Inflammatory macrophage treated with lipopolysaccharide for 4 hours (primary cell): ENCODE data around the gene FAM53B.

Experiments used
- DNase-seq: peaks from one replicate; pipeline ENCODE4 v3.0.0-alpha.2; 2020

The FAM53B gene

GRCh38 chr10:124707144-124707467, 37.1 kb downstream of the FAM53B start:
- DNase-seq: no peak

DNA sequence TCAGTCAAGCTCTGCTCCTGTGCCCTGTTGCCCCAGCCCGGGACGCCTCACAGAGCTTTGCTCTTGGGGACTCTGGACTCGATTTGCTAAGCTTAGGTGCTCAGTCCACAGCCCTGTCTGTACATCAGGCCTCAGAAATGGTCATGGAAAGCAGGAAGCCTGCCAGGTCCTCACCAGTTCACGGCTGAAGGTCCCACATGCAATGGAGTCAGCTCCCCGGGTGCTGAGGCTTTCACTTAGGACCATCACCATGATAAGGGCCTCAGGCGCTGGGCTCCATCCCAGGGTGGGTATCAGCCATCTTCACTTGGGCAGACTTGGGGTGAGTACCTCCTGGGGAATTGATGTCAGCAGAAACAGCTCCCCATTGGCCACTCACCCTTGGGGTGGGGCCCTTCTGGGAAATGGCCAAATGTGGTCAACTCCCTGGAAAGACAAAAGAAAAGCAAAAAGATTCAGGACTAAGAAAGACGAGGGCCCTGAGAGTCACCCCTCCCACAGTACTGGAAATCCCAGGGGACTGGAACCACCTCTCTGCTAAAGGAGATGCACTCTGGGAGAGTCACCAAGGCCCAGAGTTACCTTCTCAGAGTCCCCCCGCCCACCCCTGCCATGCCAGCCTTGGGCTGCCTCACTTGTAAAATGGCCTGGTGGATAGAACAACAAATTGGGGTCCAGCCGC, 37.6 kb downstream of the FAM53B start:
- DNase-seq: no peak

GRCh38 chr10:124705817-124706461, 38.2 kb downstream of the FAM53B start:
- DNase-seq: no peak

GRCh38 chr10:124705381-124705740, 38.8 kb downstream of the FAM53B start:
- DNase-seq: no peak

DNA sequence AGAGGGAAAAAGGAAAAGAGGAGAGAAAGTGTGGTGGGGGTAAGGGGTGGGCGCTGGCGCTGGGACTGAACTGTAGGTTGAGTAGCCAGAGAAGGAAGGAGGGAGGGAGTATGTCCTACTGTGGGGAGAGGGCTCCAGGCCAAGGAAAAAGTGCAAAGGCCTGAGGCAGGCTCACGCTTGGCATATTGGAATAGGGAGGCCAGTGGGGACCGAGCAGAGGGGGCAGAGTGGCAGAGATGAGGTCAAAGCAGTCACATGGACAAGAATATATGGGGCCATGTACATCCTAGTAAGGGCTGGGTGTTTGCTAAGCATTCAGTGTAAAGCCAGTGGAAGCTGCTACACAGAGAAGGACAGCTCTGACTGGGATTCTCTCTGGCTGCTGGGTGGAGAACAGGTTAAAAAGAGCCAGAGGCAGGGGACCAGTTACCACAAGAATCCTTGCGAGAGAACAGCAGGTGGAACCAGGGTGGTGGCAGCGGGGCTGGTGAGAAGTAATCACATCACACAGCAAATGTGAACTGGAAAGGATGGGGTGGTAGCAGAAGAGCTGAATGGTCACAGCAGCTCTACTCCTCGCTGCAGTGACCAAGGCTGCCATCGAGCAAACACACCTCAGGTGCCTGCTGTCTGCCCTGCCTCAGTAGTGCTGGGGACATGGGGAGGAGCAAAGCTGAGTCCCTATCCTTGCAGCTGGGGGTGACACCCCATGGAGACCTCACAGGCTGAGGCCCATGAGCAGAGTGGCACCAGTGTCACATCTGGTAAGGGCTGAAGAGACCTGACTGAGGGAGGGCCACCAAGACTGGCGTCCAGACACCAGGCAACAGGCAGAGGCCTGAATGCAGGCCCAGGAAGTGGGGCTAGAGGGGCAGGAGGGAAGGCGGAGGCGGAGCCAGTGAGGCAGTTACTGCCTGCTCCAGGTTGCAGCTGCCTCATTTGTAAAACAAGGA, 39.5 kb downstream of the FAM53B start:
- DNase-seq: no peak

DNA sequence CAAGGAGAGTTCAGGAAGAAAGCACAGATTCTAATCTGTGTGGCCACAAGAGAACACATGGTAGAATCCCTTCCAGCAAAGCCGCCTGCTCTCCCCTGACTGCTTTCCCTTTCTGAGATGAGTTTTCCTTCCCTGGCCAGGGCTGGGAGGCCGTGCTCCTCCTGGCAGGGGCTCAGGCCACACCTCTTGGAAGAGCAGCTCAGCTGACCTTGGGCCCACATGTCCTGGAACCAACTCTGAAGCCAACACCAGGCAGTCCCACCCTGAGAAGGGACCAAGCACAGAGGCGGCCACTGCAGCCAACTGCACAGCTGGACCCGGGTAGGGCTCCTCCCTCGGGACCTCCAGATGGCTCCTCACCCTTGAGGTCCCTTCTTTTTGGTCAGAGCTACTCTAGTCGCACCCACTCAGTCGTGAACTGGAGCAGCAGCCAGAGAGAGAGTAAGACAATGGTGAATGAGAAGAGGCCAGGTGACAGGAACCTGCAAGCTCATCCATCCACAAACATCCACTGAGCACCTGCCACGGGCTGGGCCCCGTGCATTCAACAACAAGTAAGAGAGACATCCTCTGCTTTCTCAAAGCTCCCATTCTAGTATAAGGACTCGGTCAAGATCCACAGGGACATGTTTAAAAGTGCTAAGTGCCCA, 40.3 kb downstream of the FAM53B start:
- DNase-seq: no peak

DNA sequence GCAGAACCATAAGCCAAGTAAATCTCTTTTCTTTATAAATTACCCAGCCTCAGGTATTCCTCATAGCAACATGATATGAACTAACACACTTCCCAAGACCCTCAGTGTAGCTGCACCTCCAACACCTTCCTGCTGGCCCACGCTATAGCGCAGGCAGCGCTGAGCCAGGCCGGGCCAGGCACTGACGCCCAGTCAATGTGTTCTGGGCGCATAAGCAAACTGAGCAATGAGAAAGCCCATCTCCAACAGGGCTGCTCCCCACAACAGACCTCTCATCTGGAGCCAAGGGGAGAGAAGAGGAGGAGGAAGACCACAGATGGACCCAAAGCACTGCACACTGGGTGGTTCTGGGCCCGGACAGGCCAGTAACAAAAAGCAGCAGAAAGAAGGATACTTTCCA, 40.8 kb downstream of the FAM53B start:
- no peak for DNase-seq

DNA sequence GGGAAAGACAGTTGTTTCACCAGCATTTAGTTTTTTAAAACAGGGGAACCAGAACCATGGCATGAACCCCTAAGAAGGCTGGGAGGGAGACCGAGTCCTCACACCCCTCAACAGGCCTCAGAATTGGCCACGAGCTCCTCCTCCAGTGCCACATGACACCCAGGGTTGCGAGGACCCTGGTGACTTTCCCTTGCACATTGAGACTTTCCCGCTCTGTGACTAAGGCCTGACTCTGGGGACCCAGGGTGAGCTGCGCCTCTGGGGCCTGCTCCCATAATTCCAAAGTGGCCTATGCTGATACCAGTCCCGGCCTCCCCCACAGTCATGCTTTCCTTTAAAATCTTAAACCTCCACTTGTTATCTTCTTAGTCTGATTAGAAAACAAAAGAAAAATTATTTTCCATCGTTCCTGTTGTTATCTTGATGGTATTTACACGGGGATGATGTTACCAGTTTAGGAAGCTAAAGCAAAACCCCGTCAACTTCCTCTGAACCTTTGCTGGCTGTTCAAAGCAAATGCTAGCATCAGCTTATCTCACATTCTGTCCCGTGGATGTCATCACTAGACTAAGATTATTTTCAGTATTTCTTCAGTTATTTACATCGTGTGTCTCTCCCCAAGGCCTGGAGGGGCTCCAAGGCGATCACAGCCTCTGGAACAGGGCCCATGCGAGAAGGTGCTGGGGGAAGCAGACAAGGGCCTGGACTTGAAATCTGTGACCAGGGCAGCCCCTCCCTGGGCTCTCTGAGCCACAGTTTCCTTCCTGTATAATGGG, 42.1 kb downstream of the FAM53B start:
- peak; percentile 38 for DNase-seq

DNA sequence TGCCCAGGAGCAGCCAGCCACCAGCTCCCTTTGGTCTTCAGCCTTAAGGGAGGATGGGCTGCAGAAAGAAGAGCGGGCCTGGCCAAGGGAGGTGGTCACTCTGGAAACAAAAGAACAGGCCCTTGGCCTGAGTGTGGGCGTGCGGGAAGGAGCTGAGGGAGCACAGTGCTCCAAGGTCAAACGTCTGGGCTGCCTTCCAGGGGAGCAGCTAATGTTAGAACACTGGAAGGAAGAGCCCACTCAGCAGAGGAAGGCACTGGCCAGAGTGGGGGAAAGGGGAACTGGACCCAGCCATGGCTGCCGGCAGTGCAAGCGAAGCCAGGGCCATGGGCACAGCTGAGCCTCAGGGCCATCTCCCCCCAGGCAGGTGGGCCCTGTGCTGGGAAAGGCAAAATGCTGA, 42.7 kb downstream of the FAM53B start:
- peak; percentile 37 for DNase-seq

DNA sequence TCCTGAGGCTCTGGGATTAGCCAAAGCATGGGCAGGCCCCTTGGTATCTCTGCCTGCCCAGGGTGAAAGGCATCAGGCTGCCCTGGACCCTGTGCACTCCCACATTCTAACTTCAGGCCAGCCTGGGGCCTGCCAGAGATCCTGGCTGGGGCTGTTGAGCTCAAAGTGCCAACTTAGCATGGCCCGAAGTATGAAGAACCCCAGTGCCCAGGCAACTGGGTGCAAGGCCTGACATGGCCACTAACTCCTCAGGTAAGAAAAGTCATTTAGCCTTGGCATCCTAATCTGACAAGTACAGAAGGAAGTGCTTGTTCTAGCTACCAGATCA, 43.2 kb downstream of the FAM53B start:
- no peak for DNase-seq

GRCh38 chr10:124700293-124701037, 43.7 kb downstream of the FAM53B start:
- peak; percentile 50 for DNase-seq

GRCh38 chr10:124699471-124700292, 44.5 kb downstream of the FAM53B start:
- no peak for DNase-seq

DNA sequence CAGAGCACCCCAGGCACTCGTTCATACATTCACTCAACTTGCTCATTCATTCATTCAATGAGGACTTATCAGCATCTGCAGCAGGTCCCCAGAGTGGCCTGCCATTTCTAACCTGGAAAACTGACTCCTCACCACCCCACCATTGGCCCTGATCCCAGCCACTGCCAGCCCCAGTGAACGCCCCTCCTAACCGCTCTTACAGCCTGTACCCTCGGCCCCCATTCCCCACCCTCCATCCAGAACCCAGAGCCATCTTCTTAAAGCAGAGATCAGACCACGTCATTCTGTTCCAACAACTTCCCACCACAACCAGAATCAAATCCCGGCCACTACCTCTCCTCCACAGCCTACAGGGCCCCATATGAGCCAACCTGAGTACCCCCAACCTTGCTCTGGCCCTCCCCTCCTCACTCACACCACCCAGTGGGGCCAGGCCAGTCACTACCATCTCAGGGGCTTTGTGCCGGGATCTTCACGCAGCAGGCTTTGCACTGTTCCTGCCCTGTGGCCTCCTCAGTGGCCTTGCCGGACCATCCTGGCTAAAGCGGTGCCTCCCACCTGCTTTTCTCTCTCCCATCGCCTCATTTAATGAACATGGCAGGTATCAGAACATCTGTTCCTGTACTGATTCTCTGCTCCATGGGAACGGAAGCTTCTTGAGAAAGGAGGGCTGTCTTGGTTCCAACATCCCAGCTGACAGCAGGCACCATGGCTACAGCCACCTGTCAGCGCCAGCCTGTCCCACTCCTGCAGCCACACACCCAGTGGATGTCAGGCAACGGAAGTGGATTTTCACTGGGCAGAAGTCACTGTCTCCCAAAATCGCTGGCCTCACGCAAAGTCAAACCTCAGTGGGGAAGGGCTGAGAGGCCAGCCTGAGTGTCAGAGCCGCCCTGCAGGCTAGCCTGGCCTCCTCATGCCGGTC, 45.4 kb downstream of the FAM53B start:
- no peak for DNase-seq

DNA sequence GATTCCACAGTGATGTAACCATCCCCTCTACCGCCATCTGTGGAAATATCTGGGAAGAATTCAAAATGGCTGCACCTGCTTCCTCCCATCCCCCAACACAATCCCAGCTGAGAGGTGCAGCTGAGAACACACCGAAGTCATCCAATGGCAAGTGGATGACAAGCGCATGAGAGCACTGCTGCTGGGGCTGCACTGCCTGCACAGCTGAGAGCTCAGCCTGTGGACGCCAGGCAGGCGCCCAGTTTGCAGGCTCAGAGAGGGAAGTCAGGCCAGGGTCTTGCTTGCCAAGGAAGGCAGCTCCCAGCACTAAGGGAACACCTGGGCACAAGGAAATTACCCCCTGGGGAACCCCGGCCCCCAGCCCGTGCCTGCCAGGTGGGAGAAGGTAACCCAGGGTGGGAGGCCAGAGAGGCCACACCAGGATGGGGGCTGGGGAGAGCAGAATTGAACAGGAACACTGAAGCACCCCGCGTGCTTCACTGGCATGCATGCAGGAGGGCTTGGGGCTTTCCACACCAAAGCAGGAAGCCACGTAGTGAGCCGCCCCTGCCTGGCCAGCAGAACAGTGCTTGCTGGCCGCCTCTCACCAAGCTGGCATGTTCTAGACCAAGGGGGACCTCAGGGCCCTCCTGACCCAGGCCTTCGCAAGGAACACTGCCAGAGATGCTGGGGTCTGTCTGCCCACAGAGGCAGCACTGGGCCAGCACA, 46.2 kb downstream of the FAM53B start:
- DNase-seq: no peak

DNA sequence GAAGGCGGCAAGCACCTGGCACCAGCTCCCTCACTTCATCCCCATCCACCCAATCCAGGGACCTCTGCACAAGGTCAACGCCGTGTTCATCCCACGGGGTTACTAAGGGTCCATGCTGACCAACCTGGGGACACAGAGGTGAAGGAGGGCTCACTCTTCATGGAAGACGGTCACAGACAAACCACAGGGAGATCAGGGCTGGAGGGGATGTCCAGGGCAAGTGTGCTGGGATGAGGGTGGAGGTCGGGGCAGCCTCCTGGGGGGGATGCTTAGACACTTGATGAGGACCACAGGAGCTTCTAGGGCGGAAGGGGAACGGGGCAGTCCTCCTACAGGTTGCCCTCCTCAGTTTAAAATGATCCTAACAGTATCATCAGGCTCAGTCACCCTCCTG, 46.7 kb downstream of the FAM53B start:
- no peak for DNase-seq

DNA sequence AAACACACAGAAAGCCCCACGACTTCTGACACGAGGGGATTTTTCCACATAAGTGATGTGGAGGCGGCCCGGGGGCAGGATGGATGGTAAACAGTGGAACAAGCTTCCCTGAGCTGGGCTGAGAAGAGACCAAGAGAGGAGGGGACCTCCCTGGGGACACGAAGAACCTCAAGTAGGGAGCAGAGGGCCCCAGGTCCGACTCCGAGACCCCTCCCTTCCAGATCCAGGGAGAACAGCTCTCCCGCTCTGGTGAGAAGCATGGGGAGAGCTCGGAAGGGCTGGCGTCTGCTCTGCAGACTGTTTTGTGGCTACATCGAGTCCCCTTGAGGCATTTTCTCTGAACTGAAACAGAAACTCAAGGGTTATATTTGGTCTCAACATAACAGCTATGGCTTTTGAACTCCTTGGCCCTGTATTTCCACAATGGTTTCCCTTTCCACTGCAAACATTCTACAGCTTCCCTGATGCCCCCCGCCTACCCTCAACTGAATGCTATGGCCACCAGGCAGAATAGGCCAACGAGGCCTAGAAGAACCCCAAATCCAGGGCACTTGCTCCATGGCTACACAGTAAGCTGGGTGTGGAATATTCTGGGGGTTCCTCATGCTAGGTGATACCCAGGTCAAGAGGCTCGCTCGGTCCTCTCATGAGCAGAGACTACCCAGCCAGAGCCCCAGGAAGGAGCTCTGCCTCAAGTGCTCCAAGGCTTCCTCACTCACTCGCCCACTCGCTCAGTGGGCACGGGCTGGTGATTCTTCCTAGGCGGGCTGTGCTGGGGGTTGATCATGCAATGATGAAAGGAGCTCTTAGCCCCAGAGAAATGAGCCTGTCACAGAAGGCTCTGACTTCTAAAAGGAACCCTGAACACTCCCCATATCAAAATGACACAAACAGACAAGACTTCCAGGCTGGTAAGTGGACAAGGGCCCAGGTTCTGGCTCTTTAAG, 47.5 kb downstream of the FAM53B start:
- peak; percentile 42 for DNase-seq

- DNase-seq: no peak
Measured at GRCh38 chr10:124695259-124695658, 48.9 kb downstream of the FAM53B start.
